ENCODE results near the gene OR2T27.

OR2T27 gene

DNA sequence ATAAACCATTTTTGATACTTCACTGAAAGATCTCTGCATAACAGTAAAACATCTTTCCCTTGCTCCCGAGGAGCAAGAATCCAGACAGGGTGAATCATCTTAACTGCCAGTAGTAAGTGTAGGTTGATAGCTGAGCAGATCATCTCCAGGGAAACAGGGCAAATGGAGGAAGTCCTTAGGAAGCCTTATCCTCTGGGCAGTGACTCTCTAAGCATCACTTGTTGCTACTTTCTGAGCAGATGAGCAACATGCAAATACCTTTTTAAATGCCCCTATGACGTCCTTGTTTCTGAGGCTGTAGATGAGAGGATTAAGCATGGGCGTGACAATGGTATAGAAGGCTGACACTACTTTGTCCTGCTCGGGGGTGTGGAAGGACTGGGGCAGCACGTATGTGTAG, 29.4 kb downstream of the OR2T27 start:
- Mint-ChIP-seq H3K27me3 (peaks cover 0 to 5% of the 10 kb centered on the region in 2 donors), H3K4me3 (no peak overlapping the region), H3K4me1 (peaks cover 9 to 16% of the 10 kb centered on the region in 2 donors), H3K36me3 (no peaks in the 10 kb centered on the region), H3K9me3 (no peaks in the 10 kb centered on the region), H3K27ac (no peak overlapping the region)
- DNase-seq (no peak), ATAC-seq (replicated peaks) (no peak)

DNA sequence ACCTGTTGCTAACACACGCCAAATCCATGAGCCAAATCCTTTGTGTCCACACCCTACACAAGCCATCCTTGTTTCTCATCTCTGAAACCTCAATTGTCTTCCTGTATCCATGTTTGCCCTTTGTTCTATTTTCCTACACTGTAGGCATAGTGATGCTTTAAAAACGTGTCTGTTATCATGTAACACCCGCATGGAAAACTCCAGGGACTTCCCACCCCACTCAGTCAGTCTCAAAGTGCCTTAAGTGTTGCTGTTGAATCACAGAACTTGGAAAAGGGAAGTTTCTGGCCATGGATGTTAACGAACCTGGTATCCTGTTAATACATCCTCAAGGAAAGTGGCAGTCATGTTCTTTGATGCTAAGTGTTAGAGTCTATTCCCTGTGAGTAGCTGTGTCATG, 30.2 kb downstream of the OR2T27 start:
- peaks cover 9 to 16% of the 10 kb centered on the region in 2 donors for H3K4me1 Mint-ChIP-seq
- peaks cover 0 to 5% of the 10 kb centered on the region in 2 donors for H3K27me3 Mint-ChIP-seq
- ATAC-seq (replicated peaks) (no peak), DNase-seq (no peak)
- H3K9me3 Mint-ChIP-seq, result no peaks in the 10 kb centered on the region
- H3K36me3 Mint-ChIP-seq, result no peaks in the 10 kb centered on the region
- H3K27ac Mint-ChIP-seq, result no peak overlapping the region
- H3K4me3 Mint-ChIP-seq, result no peak overlapping the region

DNA sequence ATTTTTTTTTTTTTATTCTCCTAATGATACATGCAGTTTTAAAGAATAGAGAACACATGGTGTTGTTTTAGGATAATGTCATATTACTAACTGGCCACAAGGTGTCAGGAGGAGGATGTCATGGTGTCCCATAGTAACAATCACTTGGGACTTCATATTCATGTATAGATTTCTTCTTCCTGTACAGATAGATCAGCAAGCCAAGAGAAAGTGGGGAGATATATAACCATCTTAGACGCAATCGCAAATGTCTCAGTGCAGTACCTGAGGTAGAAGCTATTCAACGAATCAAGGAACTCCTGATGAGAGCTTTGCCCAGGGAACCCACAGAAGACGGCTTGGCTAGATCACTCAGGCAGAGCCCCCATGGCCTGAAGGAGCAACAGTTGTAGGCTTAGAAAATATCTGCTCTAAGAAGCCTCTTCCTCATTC, 32.7 kb downstream of the OR2T27 start:
- H3K27ac Mint-ChIP-seq, result no peak overlapping the region
- peak; percentile 92 to 93 for ATAC-seq (replicated peaks)
- H3K4me1 Mint-ChIP-seq, result peaks cover 12 to 24% of the 10 kb centered on the region in 2 donors
- no peak for DNase-seq
- H3K36me3 Mint-ChIP-seq, result no peaks in the 10 kb centered on the region
- no peak overlapping the region for H3K4me3 Mint-ChIP-seq
- H3K9me3 Mint-ChIP-seq, result no peaks in the 10 kb centered on the region
- no peaks in the 10 kb centered on the region for H3K27me3 Mint-ChIP-seq

DNA sequence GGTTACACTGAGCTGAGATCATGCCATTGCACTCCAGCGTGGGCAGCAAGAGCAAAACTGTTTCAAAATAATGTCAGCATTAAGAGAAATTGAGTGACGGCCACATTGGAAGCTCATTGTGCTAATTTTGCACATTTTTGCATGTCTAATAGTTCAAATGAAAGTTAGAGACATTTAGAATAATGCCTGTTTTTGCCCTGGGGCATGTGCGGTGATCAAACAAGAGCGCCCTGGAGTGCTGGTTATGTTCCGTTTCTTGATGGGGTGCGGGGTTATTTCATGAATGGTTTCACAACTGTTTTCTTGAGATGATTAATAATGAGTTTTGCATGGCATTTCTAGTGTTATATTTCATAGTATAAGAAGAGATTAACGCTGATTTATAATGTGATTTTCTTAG, 33.6 kb downstream of the OR2T27 start:
- Mint-ChIP-seq H3K4me1 (peaks cover 10 to 24% of the 10 kb centered on the region in 2 donors), H3K27me3 (no peaks in the 10 kb centered on the region), H3K4me3 (no peak overlapping the region), H3K9me3 (no peaks in the 10 kb centered on the region), H3K27ac (no peak overlapping the region), H3K36me3 (no peaks in the 10 kb centered on the region)
- no peak for ATAC-seq (replicated peaks)
- no peak for DNase-seq

DNA sequence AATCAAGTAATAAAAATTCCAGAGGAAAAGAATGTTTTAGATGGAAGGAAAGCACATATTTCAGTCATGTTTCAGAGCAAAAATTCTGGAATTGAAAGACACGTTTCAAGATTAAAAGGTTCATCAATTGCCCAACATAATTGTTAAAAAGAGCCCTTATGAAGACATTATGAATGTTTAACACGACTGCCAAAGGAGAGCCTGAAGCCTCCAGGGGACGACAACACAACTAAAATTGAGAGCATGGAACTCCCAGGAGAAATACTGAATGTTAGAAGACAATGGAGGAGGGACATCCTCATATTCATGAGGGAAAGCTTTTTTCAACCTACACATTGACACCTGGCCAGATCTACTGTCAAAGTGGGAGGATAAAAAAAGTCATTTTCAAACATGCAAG, 36.5 kb downstream of the OR2T27 start:
- Mint-ChIP-seq H3K4me3 (no peak overlapping the region), H3K27ac (no peak overlapping the region), H3K27me3 (no peaks in the 10 kb centered on the region), H3K9me3 (no peaks in the 10 kb centered on the region), H3K36me3 (no peaks in the 10 kb centered on the region), H3K4me1 (peaks cover 13 to 34% of the 10 kb centered on the region in 2 donors)
- peak; percentile 37 for DNase-seq
- peak; percentile 60 to 63 for ATAC-seq (replicated peaks)

DNA sequence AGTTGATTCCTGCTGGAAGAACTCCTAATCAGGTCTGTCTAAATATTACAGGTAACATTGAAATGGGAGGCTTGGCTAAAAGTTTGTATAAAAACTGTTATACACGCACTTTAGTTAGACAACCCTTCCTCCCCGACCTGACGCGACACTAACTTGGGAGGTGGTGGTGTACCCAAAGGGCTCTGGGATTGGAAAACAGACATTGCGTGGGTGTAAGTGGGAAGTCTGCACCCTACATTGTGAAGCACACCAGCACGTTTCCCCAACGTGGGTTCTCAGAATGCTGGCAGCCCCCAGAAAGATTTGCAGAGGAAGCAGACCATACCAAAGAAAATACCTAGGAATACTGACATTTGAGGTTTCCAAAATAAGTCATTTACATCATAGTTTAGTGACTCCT, 37.2 kb downstream of the OR2T27 start:
- Mint-ChIP-seq H3K4me1 (peaks cover 16 to 39% of the 10 kb centered on the region in 2 donors), H3K4me3 (no peak overlapping the region), H3K27ac (no peak overlapping the region), H3K9me3 (no peaks in the 10 kb centered on the region), H3K36me3 (no peaks in the 10 kb centered on the region), H3K27me3 (no peaks in the 10 kb centered on the region)
- DNase-seq, result no peak
- no peak for ATAC-seq (replicated peaks)

DNA sequence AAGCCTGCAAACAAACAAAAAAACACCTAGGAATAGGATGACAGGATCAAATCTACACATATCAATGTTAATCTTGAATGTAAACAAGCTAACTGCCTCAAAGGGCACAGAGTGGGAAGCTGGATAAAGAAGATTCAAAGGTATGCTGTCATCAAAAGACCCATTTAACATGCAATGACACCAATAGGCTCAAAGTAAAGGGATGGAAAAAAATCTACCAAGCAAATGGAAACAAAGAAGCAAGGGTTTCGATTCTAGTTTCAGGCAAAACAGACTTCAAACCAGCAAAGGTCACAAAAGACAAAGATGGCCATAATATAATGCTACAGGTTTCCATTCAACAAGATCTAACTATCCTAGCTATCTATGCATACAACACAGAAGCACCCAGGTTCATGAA, 41.6 kb downstream of the OR2T27 start:
- Mint-ChIP-seq H3K36me3 (no peaks in the 10 kb centered on the region), H3K9me3 (no peaks in the 10 kb centered on the region), H3K27me3 (peaks cover 0 to 3% of the 10 kb centered on the region in 2 donors), H3K4me1 (peaks cover 8 to 27% of the 10 kb centered on the region in 2 donors), H3K27ac (no peak overlapping the region), H3K4me3 (peak overlapping the region in 1 of 2 donors; percentile 1)
- DNase-seq, result no peak
- peak; percentile 73 to 82 for ATAC-seq (replicated peaks)

DNA sequence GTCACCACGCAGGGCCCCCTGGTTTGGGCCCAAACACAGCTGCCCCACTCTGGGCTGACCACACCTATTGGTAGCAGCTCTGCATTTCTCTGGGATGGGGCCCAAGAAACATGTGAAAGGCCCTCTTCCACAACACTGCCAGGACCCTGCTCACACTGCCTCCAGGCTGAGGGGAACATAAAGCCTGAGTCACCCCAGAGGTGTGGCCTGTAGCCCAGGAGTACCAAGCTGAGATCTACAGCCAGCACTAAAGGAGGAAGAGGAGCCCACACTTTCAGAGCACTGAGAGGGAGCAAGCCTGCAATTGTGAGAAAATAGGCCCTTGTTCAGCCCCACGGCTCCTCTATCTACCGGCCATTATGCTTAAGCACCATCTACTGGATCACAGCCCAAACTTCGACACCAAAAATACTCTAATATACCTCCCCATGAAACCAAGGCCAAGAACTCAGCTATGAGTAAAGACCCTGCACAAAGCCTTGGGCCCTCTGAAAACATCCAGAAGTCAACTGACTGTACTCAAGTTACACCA, 43.4 kb downstream of the OR2T27 start:
- DNase-seq (no peak), ATAC-seq (replicated peaks) (peak; percentile 33 to 52)
- no peaks in the 10 kb centered on the region for H3K9me3 Mint-ChIP-seq
- no peak overlapping the region for H3K4me3 Mint-ChIP-seq
- H3K27me3 Mint-ChIP-seq, result peaks cover 0 to 3% of the 10 kb centered on the region in 2 donors
- peaks cover 6 to 19% of the 10 kb centered on the region in 2 donors for H3K4me1 Mint-ChIP-seq
- H3K36me3 Mint-ChIP-seq, result no peaks in the 10 kb centered on the region
- H3K27ac Mint-ChIP-seq, result no peak overlapping the region

DNA sequence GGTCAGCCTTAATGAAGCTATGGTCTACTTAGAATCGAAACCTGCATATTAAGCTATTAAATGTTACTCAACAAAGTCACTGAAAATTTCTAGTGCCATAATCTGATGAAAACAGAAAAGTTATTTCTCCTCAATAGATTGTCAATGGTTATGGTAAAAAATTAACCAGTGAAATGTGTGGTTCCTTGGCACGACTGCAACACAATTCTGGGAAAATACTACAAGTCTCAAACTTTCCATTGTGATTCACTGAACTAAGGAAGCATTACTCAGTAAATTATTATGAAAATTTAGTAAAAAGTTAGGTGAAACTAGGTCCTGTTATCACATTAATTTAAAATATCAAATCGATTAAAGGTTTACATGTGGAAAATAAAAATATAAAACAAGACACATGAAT, 45.0 kb downstream of the OR2T27 start:
- no peak overlapping the region for H3K27ac Mint-ChIP-seq
- DNase-seq (no peak), ATAC-seq (replicated peaks) (no peak)
- H3K36me3 Mint-ChIP-seq, result no peaks in the 10 kb centered on the region
- H3K9me3 Mint-ChIP-seq, result no peaks in the 10 kb centered on the region
- H3K27me3 Mint-ChIP-seq, result peaks cover 0 to 3% of the 10 kb centered on the region in 2 donors
- H3K4me1 Mint-ChIP-seq, result peaks cover 6 to 13% of the 10 kb centered on the region in 2 donors
- H3K4me3 Mint-ChIP-seq, result no peak overlapping the region
